A673 (cell line): ENCODE data around the gene UTP3. TPM values are rescaled to one million over a fixed set of nuclear protein-coding genes. Genes with fewer than 3 reads are reported as not detected.
"Not testable (repeated sequence)": the region's sequence is repeated elsewhere in the genome, so short reads cannot be mapped to it uniquely, and the experiment has no call there.

Experiments used
- BruUV-seq: library from RNA; stranded (reverse); fragments of 400-500 nt; replicated peaks from 2 replicates; lab custom pipeline; 2021; lab: Mats Ljungman, UMichigan
- CTCF ChIA-PET: fragments of 300-600 bp; sonication (Branson Sonifier 250); formaldehyde crosslinking; loops from one replicate; lab custom pipeline; 2022; ENCODE audit warnings: antibody characterized with exemption; lab: Charles Lee
- POLR2A ChIA-PET: fragments of 300-600 bp; sonication (Branson Sonifier 250); formaldehyde crosslinking; loops from one replicate; lab custom pipeline; 2022; ENCODE audit warnings: antibody characterized with exemption; ENCODE audit not compliant: low non-redundant PET; lab: Charles Lee
- DNase-seq: peaks from one replicate; pipeline ENCODE4 v3.0.0-alpha.2; 2015; ENCODE audit warnings: low spot score
- H3K27ac ChIP-seq: fragments of 200-600 bp; sonication (generic); 2 replicates; pipeline ENCODE4 v1.5.1; 2016; ENCODE audit warnings: mixed run types, low read depth, mild to moderate bottlenecking, mixed read lengths, antibody characterized with exemption, low read length; ENCODE audit not compliant: poor library complexity, severe bottlenecking
- H3K27me3 ChIP-seq: fragments of 200-600 bp; sonication (generic); replicated peaks from 2 replicates; pipeline ENCODE4 v1.6.1; 2017; ENCODE audit warnings: mixed run types, low read depth, mild to moderate bottlenecking, mixed read lengths, antibody characterized with exemption, low read length; ENCODE audit not compliant: insufficient read depth, poor library complexity
- H3K36me3 ChIP-seq: fragments of 200-600 bp; sonication (generic); 2 replicates; pipeline ENCODE4 v1.6.1; 2016; ENCODE audit warnings: mixed run types, mild to moderate bottlenecking, mixed read lengths, antibody characterized with exemption, low read length; ENCODE audit not compliant: insufficient read depth, poor library complexity, severe bottlenecking
- H3K4me1 ChIP-seq: fragments of 200-600 bp; sonication (generic); 2 replicates; pipeline ENCODE4 v1.6.1; 2017; ENCODE audit warnings: mixed run types, mild to moderate bottlenecking, mixed read lengths, antibody characterized with exemption, low read length; ENCODE audit not compliant: insufficient read depth, poor library complexity, severe bottlenecking
- H3K4me3 ChIP-seq: fragments of 200-600 bp; sonication (generic); 2 replicates; pipeline ENCODE4 v1.5.1; 2016; ENCODE audit warnings: low read depth, mixed run types, mild to moderate bottlenecking, mixed read lengths, low read length; ENCODE audit not compliant: poor library complexity, severe bottlenecking
- H3K9me3 ChIP-seq: fragments of 200-600 bp; sonication (generic); 2 replicates; pipeline ENCODE4 v1.6.1; 2016; ENCODE audit warnings: mixed run types, low read depth, mild to moderate bottlenecking, mixed read lengths, antibody characterized with exemption, low read length; ENCODE audit not compliant: poor library complexity, severe bottlenecking
- EZH2 ChIP-seq: fragments of 200-600 bp; sonication (generic); IDR thresholded peaks from 2 replicates; pipeline ENCODE4 v1.6.1; 2017; ENCODE audit warnings: borderline replicate concordance, low read depth, mild to moderate bottlenecking, mixed read lengths, antibody characterized with exemption, low read length; ENCODE audit not compliant: poor library complexity, severe bottlenecking
- intact Hi-C: fragments of 100-400 bp; cut with micrococcal nuclease; formaldehyde crosslinking; loops from one replicate; pipeline ENCODE4 v1.10.0; 2022; ENCODE audit not compliant: unreplicated experiment
- total RNA-seq: library from RNA; stranded (reverse); gene quantifications from 2 replicates; pipeline ENCODE4 v1.2.3, GENCODE V29; 2021
- TF ChIP-seq, protein P1 (sequence below): fragments of 300-800, 200-600 bp; sonication (generic); conservative IDR thresholded peaks from 2 replicates; pipeline ENCODE4 v1.5.1; 2017; ENCODE audit warnings: low read depth, mild to moderate bottlenecking, antibody characterized with exemption, low read length, moderate library complexity, mixed read lengths

Gene UTP3
- total RNA-seq, 1 experiment from 2014 or later, result 17.1 TPM

DNA sequence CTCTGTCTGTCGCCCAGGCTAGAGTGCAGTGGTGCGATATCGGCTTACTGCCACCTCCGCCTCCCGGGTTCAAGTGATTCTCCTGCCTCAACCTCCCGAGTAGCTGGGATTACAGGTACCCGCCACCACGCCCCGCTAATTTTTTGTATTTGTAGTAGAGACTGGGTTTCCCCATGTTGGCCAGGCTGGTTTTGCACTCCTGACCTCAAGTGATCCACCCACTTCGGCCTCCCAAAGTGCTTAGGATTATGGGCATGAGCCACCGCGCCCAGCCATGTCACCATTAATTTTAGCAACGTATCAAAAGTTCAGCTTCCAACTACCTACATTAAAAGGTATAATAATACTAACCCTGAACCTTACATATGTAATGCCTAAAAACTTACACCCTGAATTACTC, 940 bp upstream of the UTP3 start:
- ChIA-PET CTCF (interaction anchor here (0.6 kb wide), 1 partner anchor 86 kb away, joined by 3 read pairs; no protein-coding TSS in a partner anchor), POLR2A (no interaction called here)
- H3K4me3 ChIP-seq, result peak overlapping the region; percentile 90
- H3K36me3 ChIP-seq, result no peaks in the 10 kb centered on the region
- BruUV-seq, result no TSS peak
- peak overlapping the region; percentile 84 for H3K27ac ChIP-seq
- intact Hi-C loops, result no loop called here
- no peak for DNase-seq
- H3K4me1 ChIP-seq, result peaks cover 12% of the 10 kb centered on the region
- TF ChIP-seq EZH2, result no peak
- TF ChIP-seq, protein P1, sequence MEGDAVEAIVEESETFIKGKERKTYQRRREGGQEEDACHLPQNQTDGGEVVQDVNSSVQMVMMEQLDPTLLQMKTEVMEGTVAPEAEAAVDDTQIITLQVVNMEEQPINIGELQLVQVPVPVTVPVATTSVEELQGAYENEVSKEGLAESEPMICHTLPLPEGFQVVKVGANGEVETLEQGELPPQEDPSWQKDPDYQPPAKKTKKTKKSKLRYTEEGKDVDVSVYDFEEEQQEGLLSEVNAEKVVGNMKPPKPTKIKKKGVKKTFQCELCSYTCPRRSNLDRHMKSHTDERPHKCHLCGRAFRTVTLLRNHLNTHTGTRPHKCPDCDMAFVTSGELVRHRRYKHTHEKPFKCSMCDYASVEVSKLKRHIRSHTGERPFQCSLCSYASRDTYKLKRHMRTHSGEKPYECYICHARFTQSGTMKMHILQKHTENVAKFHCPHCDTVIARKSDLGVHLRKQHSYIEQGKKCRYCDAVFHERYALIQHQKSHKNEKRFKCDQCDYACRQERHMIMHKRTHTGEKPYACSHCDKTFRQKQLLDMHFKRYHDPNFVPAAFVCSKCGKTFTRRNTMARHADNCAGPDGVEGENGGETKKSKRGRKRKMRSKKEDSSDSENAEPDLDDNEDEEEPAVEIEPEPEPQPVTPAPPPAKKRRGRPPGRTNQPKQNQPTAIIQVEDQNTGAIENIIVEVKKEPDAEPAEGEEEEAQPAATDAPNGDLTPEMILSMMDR, result no peak
- H3K9me3 ChIP-seq, result no peaks in the 10 kb centered on the region
- no peaks in the 10 kb centered on the region for H3K27me3 ChIP-seq

DNA sequence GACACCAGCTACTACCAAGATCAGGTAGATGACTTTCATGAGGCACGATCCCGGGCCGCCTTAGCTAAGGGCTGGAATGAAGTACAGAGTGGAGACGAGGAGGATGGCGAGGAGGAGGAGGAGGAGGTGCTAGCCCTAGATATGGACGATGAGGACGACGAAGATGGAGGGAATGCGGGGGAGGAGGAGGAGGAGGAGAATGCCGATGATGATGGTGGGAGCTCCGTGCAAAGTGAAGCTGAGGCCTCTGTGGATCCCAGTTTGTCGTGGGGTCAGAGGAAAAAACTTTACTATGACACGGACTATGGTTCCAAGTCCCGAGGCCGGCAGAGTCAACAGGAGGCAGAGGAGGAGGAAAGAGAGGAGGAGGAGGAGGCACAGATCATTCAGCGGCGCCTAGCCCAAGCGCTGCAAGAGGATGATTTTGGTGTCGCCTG, 481 bp downstream of the UTP3 start:
- TF ChIP-seq, protein P1, result no peak
- no peak for TF ChIP-seq EZH2
- no peaks in the 10 kb centered on the region for H3K36me3 ChIP-seq
- peak overlapping the region; percentile 86 for H3K27ac ChIP-seq
- BruUV-seq, result no TSS peak
- H3K4me3 ChIP-seq, result peak overlapping the region; percentile 90
- ChIA-PET POLR2A (no interaction called here), CTCF (no interaction called here)
- intact Hi-C loops, result no loop called here
- DNase-seq, result no peak
- peaks cover 12% of the 10 kb centered on the region for H3K4me1 ChIP-seq
- no peaks in the 10 kb centered on the region for H3K9me3 ChIP-seq
- H3K27me3 ChIP-seq, result no peaks in the 10 kb centered on the region

DNA sequence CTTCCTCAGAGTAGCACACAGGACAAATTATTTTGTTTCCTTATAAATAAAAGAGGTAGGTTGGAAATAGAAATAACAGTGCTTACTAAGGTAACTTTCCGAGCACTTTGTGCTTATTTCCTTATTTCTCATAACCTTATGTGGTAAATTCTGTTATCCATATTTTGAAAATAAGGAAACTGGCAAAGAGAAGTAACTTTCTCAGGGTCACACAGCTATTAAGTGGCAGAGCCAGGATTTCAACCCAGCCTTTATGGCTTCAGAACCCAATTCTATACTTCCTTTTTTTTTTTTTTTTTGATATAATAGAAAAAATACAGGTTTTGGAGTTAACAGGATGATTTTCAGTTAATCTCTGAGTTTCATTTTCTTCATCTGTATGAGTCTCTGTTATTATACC, 3.3 kb downstream of the UTP3 start:
- POLR2A ChIA-PET, result no interaction called here
- CTCF ChIA-PET, result no interaction called here
- no peaks in the 10 kb centered on the region for H3K27me3 ChIP-seq
- H3K4me3 ChIP-seq, result no peak overlapping the region
- H3K4me1 ChIP-seq, result peaks cover 12% of the 10 kb centered on the region
- H3K9me3 ChIP-seq, result no peaks in the 10 kb centered on the region
- H3K36me3 ChIP-seq, result no peaks in the 10 kb centered on the region
- H3K27ac ChIP-seq, result no peak overlapping the region
- BruUV-seq, result no TSS peak
- TF ChIP-seq, protein P1, result no peak
- TF ChIP-seq EZH2, result no peak
- DNase-seq, result no peak
- intact Hi-C loops, result no loop called here

DNA sequence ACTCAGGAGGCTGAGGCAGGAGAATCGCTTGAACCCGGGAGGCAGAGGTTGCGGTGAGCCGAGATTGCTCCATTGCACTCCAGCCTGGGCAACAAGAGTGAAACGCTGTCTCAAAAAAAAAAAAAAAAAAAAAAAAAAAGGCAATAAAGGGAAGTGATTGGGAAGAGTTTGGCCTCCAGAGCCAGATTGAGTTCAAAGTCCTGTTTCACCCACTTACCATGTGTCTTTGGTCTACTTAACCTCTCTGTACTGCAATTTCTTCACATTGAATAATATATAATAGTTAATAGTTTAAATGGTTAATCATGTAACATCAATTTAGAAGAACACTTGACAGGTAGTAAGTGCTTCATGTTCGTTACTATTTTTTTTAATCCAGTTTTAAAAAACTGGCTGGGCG, 6.3 kb downstream of the UTP3 start:
- BruUV-seq, POLR2A ChIA-PET, H3K4me3 ChIP-seq, H3K27ac ChIP-seq, H3K9me3 ChIP-seq, H3K27me3 ChIP-seq, intact Hi-C loops, CTCF ChIA-PET, H3K36me3 ChIP-seq, H3K4me1 ChIP-seq, DNase-seq: not testable (repeated sequence)

DNA sequence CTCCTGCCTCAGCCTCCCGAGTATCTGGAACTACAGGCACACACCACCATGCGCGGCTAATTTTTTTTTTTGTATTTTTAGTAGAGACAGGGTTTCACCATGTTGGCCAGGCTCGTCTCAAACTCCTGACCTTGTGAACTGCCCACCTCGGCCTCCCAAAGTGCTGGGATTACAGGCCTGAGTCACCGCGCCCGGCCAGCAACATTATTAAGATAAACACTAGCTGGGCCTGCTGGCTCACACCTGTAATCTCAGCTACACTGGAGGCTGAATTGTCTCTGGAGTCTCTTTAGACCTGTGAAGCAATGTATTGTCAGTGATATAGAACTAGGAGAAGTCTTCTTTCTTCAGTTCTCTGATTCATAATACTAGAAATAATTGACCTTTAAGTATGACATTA, 10.1 kb downstream of the UTP3 start:
- H3K4me3 ChIP-seq, BruUV-seq, H3K9me3 ChIP-seq, POLR2A ChIA-PET, DNase-seq, intact Hi-C loops, CTCF ChIA-PET, H3K27me3 ChIP-seq, H3K27ac ChIP-seq, H3K36me3 ChIP-seq, H3K4me1 ChIP-seq: not testable (repeated sequence)
